ENCODE data around the gene GREB1. TPM values are rescaled to one million over a fixed set of nuclear protein-coding genes. Genes with fewer than 3 reads are reported as not detected.
A peak's percentile ranks its signal among the peaks of the same experiment; 100 is the strongest.

GREB1 gene
- total RNA-seq, 1 experiment from 2014 or later, result 0.37 TPM

DNA sequence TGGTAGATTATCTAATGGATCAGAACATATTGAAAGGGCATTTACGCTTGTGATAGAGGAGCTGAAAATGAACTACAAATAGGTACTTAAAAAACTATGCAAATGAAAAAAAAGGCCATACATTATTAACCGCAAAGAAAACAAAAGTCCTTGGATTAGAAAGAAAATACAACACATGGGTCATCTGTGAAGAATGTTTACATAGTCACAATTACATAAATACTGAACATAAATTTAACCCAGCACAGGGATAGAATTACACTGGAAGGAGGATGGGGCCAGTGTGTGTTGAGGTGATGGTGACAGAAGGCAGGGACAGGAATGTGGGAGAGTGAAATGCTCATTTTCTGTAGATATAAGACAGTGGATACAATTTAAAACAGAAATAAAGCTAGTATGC, 129.6 kb downstream of the GREB1 start:
- peaks cover 13% of the 10 kb centered on the region for H3F3A ChIP-seq (ENCODE audit: insufficient read depth, low read depth)
- H3K36me3 ChIP-seq (ENCODE audit: low read depth), result no peaks in the 10 kb centered on the region
- ChIA-PET POLR2A (ENCODE audit: unreplicated experiment) (no interaction called here), CTCF (no interaction called here)
- H3K27me3 ChIP-seq (ENCODE audit: insufficient read depth, low read depth), result peaks cover 29% of the 10 kb centered on the region
- no peak overlapping the region for H3K27ac ChIP-seq
- H4K20me1 ChIP-seq (ENCODE audit: insufficient read depth), result no peaks in the 10 kb centered on the region
- H3K4me2 ChIP-seq, result peak overlapping the region; percentile 63
- H3K9me3 ChIP-seq (ENCODE audit: insufficient read depth, low read depth), result no peaks in the 10 kb centered on the region; the same call in 1 of the 2 replicates
- no TSS peak for BruUV-seq (replicated peaks)
- H3K4me3 ChIP-seq, result no peak overlapping the region
- intact Hi-C loops (cut with micrococcal nuclease; ENCODE audit: unreplicated experiment), result no loop called here
- H3K4me1 ChIP-seq (replicated peaks; ENCODE audit: insufficient read depth), result peaks cover 55% of the 10 kb centered on the region
- TF ChIP-seq EZH2 (IDR thresholded peaks at IDR 0.05; ENCODE audit: low read depth), result no peak
- TF ChIP-seq, protein P1, sequence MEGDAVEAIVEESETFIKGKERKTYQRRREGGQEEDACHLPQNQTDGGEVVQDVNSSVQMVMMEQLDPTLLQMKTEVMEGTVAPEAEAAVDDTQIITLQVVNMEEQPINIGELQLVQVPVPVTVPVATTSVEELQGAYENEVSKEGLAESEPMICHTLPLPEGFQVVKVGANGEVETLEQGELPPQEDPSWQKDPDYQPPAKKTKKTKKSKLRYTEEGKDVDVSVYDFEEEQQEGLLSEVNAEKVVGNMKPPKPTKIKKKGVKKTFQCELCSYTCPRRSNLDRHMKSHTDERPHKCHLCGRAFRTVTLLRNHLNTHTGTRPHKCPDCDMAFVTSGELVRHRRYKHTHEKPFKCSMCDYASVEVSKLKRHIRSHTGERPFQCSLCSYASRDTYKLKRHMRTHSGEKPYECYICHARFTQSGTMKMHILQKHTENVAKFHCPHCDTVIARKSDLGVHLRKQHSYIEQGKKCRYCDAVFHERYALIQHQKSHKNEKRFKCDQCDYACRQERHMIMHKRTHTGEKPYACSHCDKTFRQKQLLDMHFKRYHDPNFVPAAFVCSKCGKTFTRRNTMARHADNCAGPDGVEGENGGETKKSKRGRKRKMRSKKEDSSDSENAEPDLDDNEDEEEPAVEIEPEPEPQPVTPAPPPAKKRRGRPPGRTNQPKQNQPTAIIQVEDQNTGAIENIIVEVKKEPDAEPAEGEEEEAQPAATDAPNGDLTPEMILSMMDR (conservative IDR thresholded peaks at IDR 0.05), result no peak
- no peaks in the 10 kb centered on the region for H3K79me2 ChIP-seq (ENCODE audit: low read depth)
- no peak overlapping the region for H2AFZ ChIP-seq
- no peaks in the 10 kb centered on the region for H3K9me2 ChIP-seq (ENCODE audit: insufficient read depth)
- peak in 1 of 2 experiments; percentile 95 for DNase-seq

DNA sequence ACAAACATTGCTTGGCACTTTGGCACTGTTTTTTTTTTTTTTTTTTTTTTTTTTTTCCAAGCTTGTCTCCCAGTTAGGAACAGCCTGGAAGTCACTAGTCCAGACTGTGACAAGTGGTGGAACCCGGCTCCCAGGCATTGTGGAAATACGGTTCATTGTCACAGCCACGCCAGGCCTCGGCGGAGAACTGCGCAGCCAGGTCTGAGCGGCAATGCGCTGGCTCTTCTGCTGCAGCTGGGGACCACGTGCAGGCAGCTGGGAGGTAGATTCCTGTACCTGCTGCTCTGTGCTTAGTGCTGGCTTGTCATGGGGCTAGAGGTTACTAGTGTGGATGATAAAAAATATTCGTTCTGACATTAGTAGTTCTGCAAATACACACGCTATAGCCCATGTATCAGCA, 131.2 kb downstream of the GREB1 start:
- H3K4me3 ChIP-seq, result no peak overlapping the region
- no TSS peak for BruUV-seq (replicated peaks)
- H3K36me3 ChIP-seq (ENCODE audit: low read depth), result no peaks in the 10 kb centered on the region
- H3K4me2 ChIP-seq, result peak overlapping the region; percentile 50
- no peak overlapping the region for H3K27ac ChIP-seq
- CTCF ChIA-PET, result interaction anchor here (0.6 kb wide), 2 partner anchors 117 to 184 kb away, joined by 4 to 5 read pairs; no protein-coding TSS in a partner anchor
- TF ChIP-seq, protein P1 (conservative IDR thresholded peaks at IDR 0.05), result no peak
- no peaks in the 10 kb centered on the region for H3K79me2 ChIP-seq (ENCODE audit: low read depth)
- H3K9me2 ChIP-seq (ENCODE audit: insufficient read depth), result no peaks in the 10 kb centered on the region
- H3K4me1 ChIP-seq (replicated peaks; ENCODE audit: insufficient read depth), result peaks cover 47% of the 10 kb centered on the region
- H2AFZ ChIP-seq, result no peak overlapping the region
- no peaks in the 10 kb centered on the region; the same call in 1 of the 2 replicates for H3K9me3 ChIP-seq (ENCODE audit: insufficient read depth, low read depth)
- intact Hi-C loops (cut with micrococcal nuclease; ENCODE audit: unreplicated experiment), result no loop called here
- POLR2A ChIA-PET (ENCODE audit: unreplicated experiment), result no interaction called here
- H4K20me1 ChIP-seq (ENCODE audit: insufficient read depth), result no peaks in the 10 kb centered on the region
- DNase-seq, result no peak
- peaks cover 18% of the 10 kb centered on the region for H3K27me3 ChIP-seq (ENCODE audit: insufficient read depth, low read depth)
- H3F3A ChIP-seq (ENCODE audit: insufficient read depth, low read depth), result peaks cover 12% of the 10 kb centered on the region

DNA sequence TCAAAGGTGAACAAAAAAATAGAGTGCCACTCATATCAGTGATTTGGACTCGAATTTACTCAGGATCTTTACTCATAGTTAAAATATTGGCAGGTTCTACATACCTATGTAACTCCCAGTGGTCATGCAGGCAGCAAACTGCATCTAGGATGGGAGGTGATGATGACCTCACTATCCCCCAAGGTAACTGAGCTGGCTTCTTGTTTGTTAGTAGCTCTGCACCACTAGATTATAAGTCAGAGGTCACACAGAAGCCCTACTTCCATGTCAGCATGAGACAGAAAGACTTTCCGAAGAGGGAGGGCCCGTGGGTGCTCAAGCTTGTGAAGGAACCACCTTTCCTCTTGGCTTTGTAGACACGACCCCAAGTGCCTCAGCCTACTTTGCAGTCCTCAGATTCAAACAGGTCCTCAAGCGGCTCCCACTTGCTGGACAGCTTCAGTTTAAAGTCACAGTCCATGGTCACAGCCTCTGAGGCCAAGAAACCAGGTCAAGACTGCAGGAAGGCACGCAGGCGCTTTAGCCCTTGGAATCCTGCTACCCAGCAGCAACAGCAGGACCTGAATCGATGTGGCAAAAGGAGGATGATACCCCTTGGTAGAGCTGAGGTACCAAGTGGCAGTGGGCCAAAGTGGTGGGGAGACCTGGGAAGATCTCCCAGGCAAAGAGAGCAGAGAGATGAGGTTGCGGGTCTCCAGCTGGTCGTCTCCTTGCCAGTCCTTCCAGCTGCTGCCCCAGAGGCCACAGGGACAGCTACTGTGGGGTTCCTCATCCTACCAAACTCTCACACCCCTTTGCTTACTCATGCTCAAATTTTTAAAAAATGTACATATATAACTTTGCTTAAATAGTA, 131.9 kb downstream of the GREB1 start:
- H3K4me1 ChIP-seq (replicated peaks; ENCODE audit: insufficient read depth), result peaks cover 47% of the 10 kb centered on the region
- no peak overlapping the region for H3K4me3 ChIP-seq
- ChIA-PET CTCF (interaction anchor here (0.6 kb wide), 2 partner anchors 118 to 184 kb away, joined by 4 to 5 read pairs; no protein-coding TSS in a partner anchor), POLR2A (ENCODE audit: unreplicated experiment) (interaction anchor here (0.6 kb wide), 1 partner anchor 962 kb away, joined by 9 read pairs; no protein-coding TSS in a partner anchor)
- BruUV-seq (replicated peaks), result no TSS peak
- H3K36me3 ChIP-seq (ENCODE audit: low read depth), result no peaks in the 10 kb centered on the region
- intact Hi-C loops (cut with micrococcal nuclease; ENCODE audit: unreplicated experiment), result no loop called here
- peak overlapping the region; percentile 50 for H3K4me2 ChIP-seq
- H2AFZ ChIP-seq, result no peak overlapping the region
- H3K9me3 ChIP-seq (ENCODE audit: insufficient read depth, low read depth), result no peaks in the 10 kb centered on the region; the same call in 1 of the 2 replicates
- H3K9me2 ChIP-seq (ENCODE audit: insufficient read depth), result no peaks in the 10 kb centered on the region
- no peaks in the 10 kb centered on the region for H4K20me1 ChIP-seq (ENCODE audit: insufficient read depth)
- H3K27me3 ChIP-seq (ENCODE audit: insufficient read depth, low read depth), result peaks cover 11% of the 10 kb centered on the region
- H3K79me2 ChIP-seq (ENCODE audit: low read depth), result no peaks in the 10 kb centered on the region
- peaks cover 12% of the 10 kb centered on the region for H3F3A ChIP-seq (ENCODE audit: insufficient read depth, low read depth)
- no peak overlapping the region for H3K27ac ChIP-seq
- DNase-seq, result peak in 1 of 2 experiments; percentile 68
- TF ChIP-seq, protein P1 (conservative IDR thresholded peaks at IDR 0.05), result no peak
- no peak for TF ChIP-seq EZH2 (IDR thresholded peaks at IDR 0.05; ENCODE audit: low read depth)
